Endodermal cell (in vitro differentiated cells): Measurements from ENCODE around the gene ZBED4. TPM values are rescaled to one million over a fixed set of nuclear protein-coding genes. Genes with fewer than 3 reads are reported as not detected.

Experiments used
- DNase-seq: peaks from one replicate; pipeline ENCODE4 v3.0.0-alpha.2; 2017
- H3K27ac ChIP-seq: 2 replicates; pipeline ENCODE4 v1.5.1; 2013; ENCODE audit warnings: mild to moderate bottlenecking, low read depth, low read length, moderate library complexity
- H3K27me3 ChIP-seq: 2 replicates; pipeline ENCODE4 v1.6.1; 2013; ENCODE audit warnings: mild to moderate bottlenecking, low read length, moderate library complexity; ENCODE audit not compliant: insufficient read depth, control insufficient read depth, poor library complexity, severe bottlenecking
- H3K36me3 ChIP-seq: 2 replicates; pipeline ENCODE4 v1.7.0; 2013; ENCODE audit warnings: mild to moderate bottlenecking, low read length, moderate library complexity; ENCODE audit not compliant: control insufficient read depth, insufficient read depth
- H3K4me1 ChIP-seq: one replicate; pipeline ENCODE4 v1.7.0; 2013; ENCODE audit warnings: low read length; ENCODE audit not compliant: control insufficient read depth, insufficient read depth
- H3K4me3 ChIP-seq: 2 replicates; pipeline ENCODE4 v1.5.1; 2013; ENCODE audit warnings: mild to moderate bottlenecking, low read length, moderate library complexity
- H3K9ac ChIP-seq: 2 replicates; pipeline ENCODE4 v1.6.1; 2013; ENCODE audit warnings: mild to moderate bottlenecking, low read length, moderate library complexity; ENCODE audit not compliant: poor library complexity, severe bottlenecking; ENCODE audit errors: extremely low read depth
- H3K9me3 ChIP-seq: 2 replicates; pipeline ENCODE4 v1.6.1; 2013; ENCODE audit warnings: mild to moderate bottlenecking, low read length, moderate library complexity; ENCODE audit not compliant: control insufficient read depth
- H3K27ac Mint-ChIP-seq: 2 replicates; pipeline ENCODE4 v1.8.0; 2020; ENCODE audit warnings: mixed read lengths
- H3K27me3 Mint-ChIP-seq: 2 replicates; pipeline ENCODE4 v1.8.0; 2021; ENCODE audit warnings: mild to moderate bottlenecking, mixed read lengths; ENCODE audit not compliant: insufficient read depth
- H3K36me3 Mint-ChIP-seq: 2 replicates; pipeline ENCODE4 v1.8.0; 2020; ENCODE audit warnings: low read depth, mixed read lengths
- H3K4me1 Mint-ChIP-seq: 2 replicates; pipeline ENCODE4 v1.8.0; 2020; ENCODE audit warnings: mixed read lengths
- H3K4me3 Mint-ChIP-seq: 2 replicates; pipeline ENCODE4 v1.8.0; 2020; ENCODE audit warnings: mild to moderate bottlenecking, moderate library complexity, mixed read lengths
- H3K9me3 Mint-ChIP-seq: 2 replicates; pipeline ENCODE4 v1.8.0; 2020; ENCODE audit warnings: mild to moderate bottlenecking, mixed read lengths
- CTCF ChIP-seq: fragments of 200-600 bp; sonication (generic); conservative IDR thresholded peaks from 2 replicates; pipeline ENCODE4 v1.5.0; 2021; ENCODE audit warnings: antibody characterized with exemption, mild to moderate bottlenecking
- WGBS, 2 experiments: methylation state at CpG; one replicate each; pipeline versions ENCODE4 v1.1.5 to v1.1.7; 2013; ENCODE audit warnings: missing lambda C conversion rate in 2 of 2, mixed read lengths in 1 of 2; ENCODE audit not compliant: insufficient coverage in 1 of 2, insufficient read length in 1 of 2; 5-methylcytosine and 5-hydroxymethylcytosine counted together
- total RNA-seq, 2 donors: library from RNA; stranded (reverse); fragmentation: NEBNext Ultra II Directional in 1 of 2; extraction: Animal tissue kit (Norgen Biotek cat#: 25700) in 1 of 2; gene quantifications; 2 replicates in 1 of 2; 3 replicates in 1 of 2; pipeline ENCODE4 v1.2.1, GENCODE V29; 2021

ZBED4 gene
- total RNA-seq, 2 donors from 2014 or later: 22.0 to 26.6 TPM

GRCh38 chr22:49899530-49899929 is 45.9 kb downstream of the ZBED4 start:
- no peak overlapping the region for H3K9ac ChIP-seq
- Mint-ChIP-seq H3K27me3 (no peaks in the 10 kb centered on the region), H3K27ac (no peak overlapping the region), H3K4me1 (no peaks in the 10 kb centered on the region), H3K4me3 (no peak overlapping the region), H3K36me3 (peaks cover 45% of the 10 kb centered on the region), H3K9me3 (peaks cover 31% of the 10 kb centered on the region)
- H3K4me3 ChIP-seq: no peak overlapping the region
- no peaks in the 10 kb centered on the region for H3K27me3 ChIP-seq
- peaks cover 21% of the 10 kb centered on the region for H3K36me3 ChIP-seq
- WGBS, 2 experiments: 91 to 95% methylated on average over 3 to 6 of the region's 6 CpGs
- no peak for TF ChIP-seq CTCF
- DNase-seq: no peak
- no peaks in the 10 kb centered on the region for H3K4me1 ChIP-seq
- peaks cover 6% of the 10 kb centered on the region for H3K9me3 ChIP-seq
- no peak overlapping the region for H3K27ac ChIP-seq

- no peak overlapping the region for H3K27ac Mint-ChIP-seq
- Histone ChIP-seq H3K9ac (no peak overlapping the region), H3K27ac (no peak overlapping the region), H3K4me3 (no peak overlapping the region), H3K9me3 (peaks cover 6% of the 10 kb centered on the region), H3K4me1 (no peaks in the 10 kb centered on the region), H3K36me3 (peaks cover 21% of the 10 kb centered on the region), H3K27me3 (no peaks in the 10 kb centered on the region)
- no peak overlapping the region for H3K4me3 Mint-ChIP-seq
- H3K36me3 Mint-ChIP-seq: peaks cover 48% of the 10 kb centered on the region
- DNase-seq: no peak
- TF ChIP-seq CTCF: no peak
- 94 to 96% methylated on average over 26 to 30 of the region's 30 CpGs for WGBS, 2 experiments
- H3K27me3 Mint-ChIP-seq: no peaks in the 10 kb centered on the region
- H3K9me3 Mint-ChIP-seq: peaks cover 25% of the 10 kb centered on the region
- H3K4me1 Mint-ChIP-seq: no peaks in the 10 kb centered on the region
Observed at GRCh38 chr22:49900441-49901230, 47.0 kb downstream of the ZBED4 start.

GRCh38 chr22:49901457-49901856 is 47.8 kb downstream of the ZBED4 start:
- no peak overlapping the region for H3K4me3 ChIP-seq
- TF ChIP-seq CTCF: no peak
- Mint-ChIP-seq H3K27me3 (no peaks in the 10 kb centered on the region), H3K27ac (no peak overlapping the region), H3K4me1 (no peaks in the 10 kb centered on the region), H3K4me3 (no peak overlapping the region), H3K9me3 (peaks cover 19% of the 10 kb centered on the region), H3K36me3 (peaks cover 49% of the 10 kb centered on the region)
- H3K27me3 ChIP-seq: no peaks in the 10 kb centered on the region
- no peak for DNase-seq
- peaks cover 6% of the 10 kb centered on the region for H3K9me3 ChIP-seq
- WGBS, 2 experiments: 90 to 95% methylated on average over 4 to 11 of the region's 11 CpGs
- H3K36me3 ChIP-seq: peaks cover 21% of the 10 kb centered on the region
- H3K9ac ChIP-seq: no peak overlapping the region
- no peak overlapping the region for H3K27ac ChIP-seq
- no peaks in the 10 kb centered on the region for H3K4me1 ChIP-seq
